Measurements from ENCODE around the gene SLC1A3.

SLC1A3 gene

GRCh38 chr5:36679221-36679989, 73.0 kb downstream of the SLC1A3 start:
- H3K9me3 Mint-ChIP-seq: no peaks in the 10 kb centered on the region
- H3K27me3 Mint-ChIP-seq (ENCODE audit: low read depth, poor library complexity): no peaks in the 10 kb centered on the region
- H3K4me3 Mint-ChIP-seq: no peak overlapping the region
- no peak for DNase-seq
- no peak for TF ChIP-seq CTCF (IDR thresholded peaks at IDR 0.05)
- H3K36me3 Mint-ChIP-seq (ENCODE audit: low read depth): peaks cover 8% of the 10 kb centered on the region
- no peak overlapping the region for H3K27ac Mint-ChIP-seq
- H3K4me1 Mint-ChIP-seq: peaks cover 16% of the 10 kb centered on the region

GRCh38 chr5:36680066-36680465, 73.7 kb downstream of the SLC1A3 start:
- Mint-ChIP-seq H3K36me3 (ENCODE audit: low read depth) (peaks cover 8% of the 10 kb centered on the region), H3K9me3 (no peaks in the 10 kb centered on the region), H3K27ac (no peak overlapping the region), H3K27me3 (ENCODE audit: low read depth, poor library complexity) (no peaks in the 10 kb centered on the region), H3K4me3 (no peak overlapping the region), H3K4me1 (peaks cover 20% of the 10 kb centered on the region)
- no peak for DNase-seq
- no peak for TF ChIP-seq CTCF (IDR thresholded peaks at IDR 0.05)

GRCh38 chr5:36681711-36682110, 75.3 kb downstream of the SLC1A3 start:
- Mint-ChIP-seq H3K36me3 (ENCODE audit: low read depth) (peaks cover 8% of the 10 kb centered on the region), H3K4me1 (peaks cover 20% of the 10 kb centered on the region), H3K9me3 (no peaks in the 10 kb centered on the region), H3K4me3 (no peak overlapping the region), H3K27me3 (ENCODE audit: low read depth, poor library complexity) (peaks cover 5% of the 10 kb centered on the region), H3K27ac (no peak overlapping the region)
- no peak for TF ChIP-seq CTCF (IDR thresholded peaks at IDR 0.05)
- no peak for DNase-seq

GRCh38 chr5:36682499-36682898, 76.1 kb downstream of the SLC1A3 start:
- H3K27ac Mint-ChIP-seq: no peak overlapping the region
- H3K36me3 Mint-ChIP-seq (ENCODE audit: low read depth): peaks cover 8% of the 10 kb centered on the region
- H3K4me3 Mint-ChIP-seq: no peak overlapping the region
- peaks cover 5% of the 10 kb centered on the region for H3K27me3 Mint-ChIP-seq (ENCODE audit: low read depth, poor library complexity)
- no peak for TF ChIP-seq CTCF (IDR thresholded peaks at IDR 0.05)
- peaks cover 20% of the 10 kb centered on the region for H3K4me1 Mint-ChIP-seq
- H3K9me3 Mint-ChIP-seq: no peaks in the 10 kb centered on the region
- no peak for DNase-seq

GRCh38 chr5:36683821-36684434, 77.5 kb downstream of the SLC1A3 start:
- peaks cover 20% of the 10 kb centered on the region for H3K4me1 Mint-ChIP-seq
- no peak overlapping the region for H3K4me3 Mint-ChIP-seq
- DNase-seq: peak; percentile 8
- H3K36me3 Mint-ChIP-seq (ENCODE audit: low read depth): peaks cover 8% of the 10 kb centered on the region
- no peak overlapping the region for H3K27ac Mint-ChIP-seq
- no peak for TF ChIP-seq CTCF (IDR thresholded peaks at IDR 0.05)
- peaks cover 5% of the 10 kb centered on the region for H3K27me3 Mint-ChIP-seq (ENCODE audit: low read depth, poor library complexity)
- no peaks in the 10 kb centered on the region for H3K9me3 Mint-ChIP-seq

Data from nephron progenitor cell (in vitro differentiated cells).